Measurements from ENCODE around the gene ATP5MC2.
A peak's percentile ranks its signal among the peaks of the same experiment; 100 is the strongest.

Gene ATP5MC2

DNA sequence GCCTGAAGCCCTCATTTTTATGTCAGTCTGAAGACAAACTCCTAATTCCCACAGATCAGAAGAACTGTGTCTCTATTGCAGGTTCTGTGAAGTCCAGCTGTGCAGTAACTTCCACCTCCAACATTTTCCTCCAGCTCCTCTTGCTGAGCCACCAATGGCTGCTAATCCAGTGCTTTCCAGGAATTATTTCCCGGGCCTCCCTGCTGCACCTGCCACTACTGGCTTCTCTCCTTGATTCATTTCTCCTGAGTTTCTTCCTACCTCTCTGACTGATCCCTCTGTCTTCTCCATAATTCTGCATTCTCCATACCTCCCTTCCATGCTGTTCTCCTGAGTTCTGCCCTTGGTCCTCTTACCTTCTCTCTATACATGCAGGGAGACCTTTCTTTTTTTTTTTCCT, 30.2 kb upstream of the ATP5MC2 start:
- no peak overlapping the region for H3K27ac ChIP-seq (ENCODE audit: low read length)
- no peak overlapping the region for H3K4me3 ChIP-seq (ENCODE audit: low read depth in 1 of 2, low read length in 2 of 2)
- H3K9me3 ChIP-seq (ENCODE audit: control insufficient read depth in 1 of 2, low read length in 2 of 2), result no peaks in the 10 kb centered on the region
- H3K4me1 ChIP-seq (ENCODE audit: control insufficient read depth in 1 of 2, insufficient read depth in 2 of 2, low read length in 2 of 2), result no peaks in the 10 kb centered on the region
- H3K27me3 ChIP-seq (ENCODE audit: low read depth, low read length), result peaks cover 3% of the 10 kb centered on the region
- H3K36me3 ChIP-seq (ENCODE audit: control insufficient read depth in 1 of 2, insufficient read depth in 2 of 2, low read length in 2 of 2), result peaks cover 0 to under 1% of the 10 kb centered on the region in 2 donors

- peaks cover 17% of the 10 kb centered on the region for H3K27me3 ChIP-seq (ENCODE audit: low read depth, low read length)
- no peak overlapping the region for H3K4me3 ChIP-seq (ENCODE audit: low read depth in 1 of 2, low read length in 2 of 2)
- H3K36me3 ChIP-seq (ENCODE audit: control insufficient read depth in 1 of 2, insufficient read depth in 2 of 2, low read length in 2 of 2), result no peaks in the 10 kb centered on the region
- no peaks in the 10 kb centered on the region for H3K9me3 ChIP-seq (ENCODE audit: control insufficient read depth in 1 of 2, low read length in 2 of 2)
- no peak overlapping the region for H3K27ac ChIP-seq (ENCODE audit: low read length)
- no peaks in the 10 kb centered on the region for H3K4me1 ChIP-seq (ENCODE audit: control insufficient read depth in 1 of 2, insufficient read depth in 2 of 2, low read length in 2 of 2)
Measured at GRCh38 chr12:53703756-53704155, 27.9 kb upstream of the ATP5MC2 start.

DNA sequence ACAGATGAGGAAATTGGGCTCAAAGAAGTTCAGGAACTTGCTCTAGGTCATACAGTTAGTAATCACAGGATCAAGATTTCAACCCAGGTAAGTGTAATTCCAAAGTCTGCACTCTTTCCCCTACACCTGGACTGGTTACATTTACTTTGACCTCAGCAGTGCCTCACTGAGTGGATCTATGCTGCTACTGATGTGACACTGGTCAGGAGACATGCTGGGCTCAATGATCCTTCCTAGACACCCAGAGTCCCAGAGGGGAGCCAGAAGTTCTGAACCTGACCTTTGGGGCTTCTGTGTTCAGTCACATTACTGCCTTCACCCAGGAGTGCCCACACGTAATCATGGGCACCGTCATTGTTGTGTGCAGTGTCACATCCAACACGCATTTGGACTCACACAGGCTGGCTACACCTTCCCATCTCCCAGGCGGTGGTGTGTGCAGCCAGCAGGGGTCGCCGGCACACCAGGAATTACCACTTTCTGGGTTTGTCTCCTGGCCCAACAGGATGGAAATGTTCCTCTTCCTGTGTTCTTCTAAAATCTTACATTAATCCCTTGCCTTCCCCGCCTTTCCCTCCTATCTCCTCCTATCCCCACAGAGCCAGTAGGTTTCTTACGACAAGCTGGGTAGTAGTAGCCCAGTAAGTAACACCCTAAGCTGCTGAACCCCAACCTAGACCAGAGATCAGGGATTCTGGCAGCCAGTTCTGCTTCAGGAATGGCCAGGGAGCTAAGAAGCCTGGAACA, 25.8 kb upstream of the ATP5MC2 start:
- Histone ChIP-seq H3K4me3 (ENCODE audit: low read depth in 1 of 2, low read length in 2 of 2) (no peak overlapping the region), H3K9me3 (ENCODE audit: control insufficient read depth in 1 of 2, low read length in 2 of 2) (no peaks in the 10 kb centered on the region), H3K27me3 (ENCODE audit: low read depth, low read length) (peaks cover 29% of the 10 kb centered on the region), H3K36me3 (ENCODE audit: control insufficient read depth in 1 of 2, insufficient read depth in 2 of 2, low read length in 2 of 2) (no peaks in the 10 kb centered on the region), H3K4me1 (ENCODE audit: control insufficient read depth in 1 of 2, insufficient read depth in 2 of 2, low read length in 2 of 2) (peaks cover 0 to 1% of the 10 kb centered on the region in 2 donors), H3K27ac (ENCODE audit: low read length) (no peak overlapping the region)

DNA sequence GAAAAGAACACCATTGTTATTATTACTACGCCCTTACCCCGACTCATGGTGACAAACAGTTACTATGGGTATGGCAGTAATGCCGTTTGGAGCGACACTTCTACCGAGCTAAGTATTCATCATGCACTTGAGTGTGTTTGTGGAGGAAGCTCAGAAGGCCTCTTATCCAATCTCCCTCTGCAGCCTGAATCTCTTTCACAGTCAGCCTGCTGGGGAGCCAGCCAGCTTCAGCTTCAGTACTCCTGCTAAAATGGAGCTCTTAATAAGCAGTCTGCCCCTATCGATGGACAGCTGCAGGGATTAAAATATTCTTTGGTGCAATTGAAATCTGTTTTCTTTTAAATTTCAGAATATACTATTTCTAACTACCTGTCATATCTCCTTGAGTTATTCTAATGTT, 24.7 kb upstream of the ATP5MC2 start:
- Histone ChIP-seq H3K36me3 (ENCODE audit: control insufficient read depth in 1 of 2, insufficient read depth in 2 of 2, low read length in 2 of 2) (no peaks in the 10 kb centered on the region), H3K9me3 (ENCODE audit: control insufficient read depth in 1 of 2, low read length in 2 of 2) (no peaks in the 10 kb centered on the region), H3K4me3 (ENCODE audit: low read depth in 1 of 2, low read length in 2 of 2) (no peak overlapping the region), H3K27ac (ENCODE audit: low read length) (no peak overlapping the region), H3K4me1 (ENCODE audit: control insufficient read depth in 1 of 2, insufficient read depth in 2 of 2, low read length in 2 of 2) (peaks cover 3 to 13% of the 10 kb centered on the region in 2 donors), H3K27me3 (ENCODE audit: low read depth, low read length) (peaks cover 39% of the 10 kb centered on the region)

GRCh38 chr12:53699678-53700025, 23.8 kb upstream of the ATP5MC2 start:
- Histone ChIP-seq H3K4me1 (ENCODE audit: control insufficient read depth in 1 of 2, insufficient read depth in 2 of 2, low read length in 2 of 2) (peaks cover 3 to 22% of the 10 kb centered on the region in 2 donors), H3K27ac (ENCODE audit: low read length) (no peak overlapping the region), H3K9me3 (ENCODE audit: control insufficient read depth in 1 of 2, low read length in 2 of 2) (no peaks in the 10 kb centered on the region), H3K36me3 (ENCODE audit: control insufficient read depth in 1 of 2, insufficient read depth in 2 of 2, low read length in 2 of 2) (no peaks in the 10 kb centered on the region), H3K4me3 (ENCODE audit: low read depth in 1 of 2, low read length in 2 of 2) (no peak overlapping the region), H3K27me3 (ENCODE audit: low read depth, low read length) (peaks cover 47% of the 10 kb centered on the region)

DNA sequence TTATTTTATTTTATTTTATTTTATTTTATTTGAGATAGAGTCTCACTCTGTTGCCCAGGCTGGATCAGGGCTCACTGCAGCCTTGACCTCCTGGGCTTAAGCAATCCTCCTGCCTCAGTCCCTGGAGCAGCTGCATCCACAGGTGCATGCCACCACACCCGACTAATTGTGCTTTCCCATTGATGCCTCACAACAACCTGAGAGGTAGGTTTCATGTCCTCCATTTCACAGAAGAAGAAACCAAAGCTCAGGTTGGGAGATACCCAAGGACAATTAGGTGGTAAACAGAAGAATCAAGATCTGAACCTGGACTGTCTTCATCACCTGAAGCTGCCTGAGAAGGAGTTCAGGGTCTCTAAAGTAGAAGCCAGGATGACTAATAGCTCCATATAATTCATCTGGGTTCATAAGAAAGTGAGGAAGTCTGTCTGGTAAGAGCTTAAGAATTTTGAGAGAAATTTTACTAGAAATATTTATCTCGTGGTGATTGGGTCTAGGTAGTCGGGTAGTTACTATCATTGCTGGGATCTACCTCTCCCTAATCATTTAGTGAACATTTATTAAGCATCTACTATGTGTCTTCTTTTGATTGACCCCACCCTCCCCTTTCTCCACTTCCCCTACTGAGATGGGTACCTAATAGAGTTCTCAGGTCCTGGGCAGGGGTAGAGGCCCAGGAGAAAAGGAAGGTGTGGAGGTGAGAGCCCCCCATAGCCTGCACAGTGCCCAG, 23.2 kb upstream of the ATP5MC2 start:
- H3K27ac ChIP-seq (ENCODE audit: low read length), result no peak overlapping the region
- H3K9me3 ChIP-seq (ENCODE audit: control insufficient read depth in 1 of 2, low read length in 2 of 2), result no peaks in the 10 kb centered on the region
- H3K4me1 ChIP-seq (ENCODE audit: control insufficient read depth in 1 of 2, insufficient read depth in 2 of 2, low read length in 2 of 2), result peaks cover 3 to 23% of the 10 kb centered on the region in 2 donors
- H3K27me3 ChIP-seq (ENCODE audit: low read depth, low read length), result peaks cover 52% of the 10 kb centered on the region
- H3K36me3 ChIP-seq (ENCODE audit: control insufficient read depth in 1 of 2, insufficient read depth in 2 of 2, low read length in 2 of 2), result no peaks in the 10 kb centered on the region
- H3K4me3 ChIP-seq (ENCODE audit: low read depth in 1 of 2, low read length in 2 of 2), result no peak overlapping the region

GRCh38 chr12:53696655-53697331, 20.9 kb upstream of the ATP5MC2 start:
- Histone ChIP-seq H3K27me3 (ENCODE audit: low read depth, low read length) (peaks cover 59% of the 10 kb centered on the region), H3K9me3 (ENCODE audit: control insufficient read depth in 1 of 2, low read length in 2 of 2) (no peaks in the 10 kb centered on the region), H3K27ac (ENCODE audit: low read length) (no peak overlapping the region), H3K36me3 (ENCODE audit: control insufficient read depth in 1 of 2, insufficient read depth in 2 of 2, low read length in 2 of 2) (no peaks in the 10 kb centered on the region), H3K4me3 (ENCODE audit: low read depth in 1 of 2, low read length in 2 of 2) (peak overlapping the region; percentile 35 to 44), H3K4me1 (ENCODE audit: control insufficient read depth in 1 of 2, insufficient read depth in 2 of 2, low read length in 2 of 2) (peaks cover 3 to 23% of the 10 kb centered on the region in 2 donors)

DNA sequence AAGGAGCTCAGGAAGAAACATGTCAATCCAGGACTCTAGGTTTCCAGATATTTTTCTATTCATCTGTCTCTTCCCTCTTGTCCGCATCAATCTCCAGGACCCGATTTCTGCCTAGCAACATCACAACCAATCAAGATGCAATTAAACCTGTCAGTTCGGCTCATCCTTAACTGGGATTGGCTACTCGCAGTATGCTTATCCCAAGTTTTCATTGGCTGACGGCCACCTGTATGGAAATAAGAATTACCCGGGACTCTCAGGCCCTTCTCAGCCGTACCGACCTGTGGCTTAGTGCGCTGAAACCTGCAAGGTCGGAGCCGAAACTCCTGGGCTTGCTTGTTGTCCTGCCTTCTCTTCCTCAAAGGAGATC, 20.4 kb upstream of the ATP5MC2 start:
- Histone ChIP-seq H3K4me3 (ENCODE audit: low read depth in 1 of 2, low read length in 2 of 2) (peak overlapping the region; percentile 35 to 44), H3K27me3 (ENCODE audit: low read depth, low read length) (peaks cover 56% of the 10 kb centered on the region), H3K27ac (ENCODE audit: low read length) (no peak overlapping the region), H3K9me3 (ENCODE audit: control insufficient read depth in 1 of 2, low read length in 2 of 2) (no peaks in the 10 kb centered on the region), H3K4me1 (ENCODE audit: control insufficient read depth in 1 of 2, insufficient read depth in 2 of 2, low read length in 2 of 2) (peaks cover 3 to 23% of the 10 kb centered on the region in 2 donors), H3K36me3 (ENCODE audit: control insufficient read depth in 1 of 2, insufficient read depth in 2 of 2, low read length in 2 of 2) (no peaks in the 10 kb centered on the region)

GRCh38 chr12:53695152-53696145, 19.6 kb upstream of the ATP5MC2 start:
- H3K4me3 ChIP-seq (ENCODE audit: low read depth in 1 of 2, low read length in 2 of 2), result peak overlapping the region; percentile 32 to 35
- no peaks in the 10 kb centered on the region for H3K9me3 ChIP-seq (ENCODE audit: control insufficient read depth in 1 of 2, low read length in 2 of 2)
- no peak overlapping the region for H3K27ac ChIP-seq (ENCODE audit: low read length)
- H3K36me3 ChIP-seq (ENCODE audit: control insufficient read depth in 1 of 2, insufficient read depth in 2 of 2, low read length in 2 of 2), result no peaks in the 10 kb centered on the region
- H3K4me1 ChIP-seq (ENCODE audit: control insufficient read depth in 1 of 2, insufficient read depth in 2 of 2, low read length in 2 of 2), result peaks cover 3 to 23% of the 10 kb centered on the region in 2 donors
- H3K27me3 ChIP-seq (ENCODE audit: low read depth, low read length), result peaks cover 56% of the 10 kb centered on the region

- H3K9me3 ChIP-seq (ENCODE audit: control insufficient read depth in 1 of 2, low read length in 2 of 2), result no peaks in the 10 kb centered on the region
- H3K36me3 ChIP-seq (ENCODE audit: control insufficient read depth in 1 of 2, insufficient read depth in 2 of 2, low read length in 2 of 2), result no peaks in the 10 kb centered on the region
- H3K4me1 ChIP-seq (ENCODE audit: control insufficient read depth in 1 of 2, insufficient read depth in 2 of 2, low read length in 2 of 2), result peaks cover 3 to 23% of the 10 kb centered on the region in 2 donors
- H3K27ac ChIP-seq (ENCODE audit: low read length), result no peak overlapping the region
- H3K4me3 ChIP-seq (ENCODE audit: low read depth in 1 of 2, low read length in 2 of 2), result peak overlapping the region in 1 of 2 donors; percentile 32
- H3K27me3 ChIP-seq (ENCODE audit: low read depth, low read length), result peaks cover 51% of the 10 kb centered on the region
Measured at GRCh38 chr12:53694756-53695151, 18.9 kb upstream of the ATP5MC2 start.

Measured in muscle layer of duodenum (tissue), 2 donors.